Sigmoid colon (tissue), 7 donors: ENCODE data around the gene GTF3C4. TPM values are rescaled to one million over a fixed set of nuclear protein-coding genes. Genes with fewer than 3 reads are reported as not detected.

Experiments
- DNase-seq: peaks from one replicate; pipeline ENCODE4 v3.0.0-alpha.2; 2019
- H3K27ac ChIP-seq, 4 donors: fragments of 200-600 bp; sonication (generic); one replicate each; pipeline ENCODE4 v1.5.1; 2016 to 2019; ENCODE audit warnings: mild to moderate bottlenecking in 1 of 4
- H3K27me3 ChIP-seq, 3 donors: fragments of 200-600 bp; sonication (generic); one replicate each; pipeline ENCODE4 v1.5.1; 2019; ENCODE audit warnings: mild to moderate bottlenecking in 1 of 3
- H3K36me3 ChIP-seq, 4 donors: fragments of 200-600 bp; sonication (generic); one replicate each; pipeline ENCODE4 v1.5.1; 2016 to 2019
- H3K4me1 ChIP-seq, 4 donors: fragments of 200-600 bp; sonication (generic); one replicate each; pipeline ENCODE4 v1.5.1; 2017 to 2019
- H3K4me3 ChIP-seq, 4 donors: fragments of 200-600 bp; sonication (generic); one replicate each; pipeline ENCODE4 v1.5.1; 2017 to 2019; ENCODE audit warnings: mild to moderate bottlenecking in 2 of 4, moderate library complexity in 1 of 4
- H3K9me3 ChIP-seq, 4 donors: fragments of 200-600 bp in 3 of 4; sonication (generic) in 3 of 4; one replicate each; pipeline versions ENCODE4 v1.5.1 to v1.6.1; 2013 to 2019
- EP300 ChIP-seq, 4 donors: sonication (generic); formaldehyde crosslinking; IDR thresholded peaks; one replicate each; pipeline ENCODE4 v1.6.1; 2017; ENCODE audit warnings: antibody characterized with exemption in 4 of 4
- POLR2A ChIP-seq, 2 donors: fragments of 450-650 bp; IDR thresholded peaks; one replicate each; pipeline ENCODE4 v1.6.1; 2016; ENCODE audit warnings: antibody characterized with exemption in 2 of 2, mild to moderate bottlenecking in 2 of 2, moderate library complexity in 2 of 2
- POLR2AphosphoS5 ChIP-seq, 4 donors: sonication (generic); formaldehyde crosslinking; IDR thresholded peaks; one replicate each; pipeline ENCODE4 v1.6.1; 2017; ENCODE audit warnings: antibody characterized with exemption in 4 of 4
- WGBS, 2 donors: extraction: QIAGEN DNeasy Blood & Tissue Kit; methylation state at CpG; one replicate each; pipeline ENCODE4 v1.1.7; 2013; 5-methylcytosine and 5-hydroxymethylcytosine counted together
- intact Hi-C: fragments of 100-400 bp; cut with DNase I; formaldehyde crosslinking; loops from one replicate; pipeline ENCODE4 v1.15.1; 2023
- polyA plus RNA-seq, 3 donors: library from polyadenylated mRNA; stranded (reverse); fragments of 200-250 nt; gene quantifications; one replicate each; pipeline ENCODE4 v1.2.3, GENCODE V29; 2013
- total RNA-seq, 4 donors: library from RNA; depleted of rRNA; stranded (reverse); fragments of >200 nt; gene quantifications; one replicate each; pipeline ENCODE4 v1.1.0, GENCODE V29; 2016
- TF ChIP-seq, protein P1 (sequence below), 4 experiments: fragments of 450-650 bp in 3 of 4; fragments of 200-600 bp in 1 of 4; IDR thresholded peaks; one replicate each; pipeline ENCODE4 v1.5.1; 2016 to 2019; ENCODE audit warnings: antibody characterized with exemption in 4 of 4, mild to moderate bottlenecking in 3 of 4, moderate library complexity in 2 of 4
- donor health status: healthy with polysubstance abuse.
- donor health status: Bipolar disorder and iron deficiency.
- donor health status: healthy.

Gene GTF3C4
- total and polyA plus RNA-seq, 7 donors = 2.1 to 12.2 (median 10.7) TPM

DNA sequence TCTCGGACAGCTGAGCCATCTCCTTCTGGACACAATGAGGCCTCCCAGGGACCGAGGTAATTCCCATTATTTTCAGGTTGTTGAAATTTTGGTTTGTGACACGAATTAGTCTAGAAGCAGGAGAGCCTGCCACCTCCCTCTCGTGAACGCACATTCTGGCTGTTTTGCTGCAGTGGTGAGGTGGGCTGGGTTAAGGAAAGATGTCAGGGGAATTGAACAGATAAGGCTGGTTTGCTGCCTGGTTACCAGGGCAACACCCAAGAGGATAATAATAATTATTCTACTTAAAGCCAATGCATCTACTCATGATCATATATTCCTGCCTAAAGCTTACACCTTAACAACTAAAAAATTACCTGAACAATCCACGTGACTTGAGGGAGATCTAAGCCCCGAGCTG, 38.6 kb upstream of the GTF3C4 start:
- Histone ChIP-seq H3K27me3 (no peaks in the 10 kb centered on the region), H3K36me3 (peaks cover 10 to 59% (median 27%) of the 10 kb centered on the region in 4 donors), H3K4me3 (no peak overlapping the region), H3K27ac (no peak overlapping the region), H3K4me1 (no peaks in the 10 kb centered on the region), H3K9me3 (no peaks in the 10 kb centered on the region)
- DNase-seq = no peak
- TF ChIP-seq EP300 (IDR thresholded peaks at IDR 0.05) = no peak
- no peak for TF ChIP-seq POLR2AphosphoS5 (IDR thresholded peaks at IDR 0.05)
- no peak for TF ChIP-seq POLR2A (IDR thresholded peaks at IDR 0.05)
- TF ChIP-seq, protein P1, sequence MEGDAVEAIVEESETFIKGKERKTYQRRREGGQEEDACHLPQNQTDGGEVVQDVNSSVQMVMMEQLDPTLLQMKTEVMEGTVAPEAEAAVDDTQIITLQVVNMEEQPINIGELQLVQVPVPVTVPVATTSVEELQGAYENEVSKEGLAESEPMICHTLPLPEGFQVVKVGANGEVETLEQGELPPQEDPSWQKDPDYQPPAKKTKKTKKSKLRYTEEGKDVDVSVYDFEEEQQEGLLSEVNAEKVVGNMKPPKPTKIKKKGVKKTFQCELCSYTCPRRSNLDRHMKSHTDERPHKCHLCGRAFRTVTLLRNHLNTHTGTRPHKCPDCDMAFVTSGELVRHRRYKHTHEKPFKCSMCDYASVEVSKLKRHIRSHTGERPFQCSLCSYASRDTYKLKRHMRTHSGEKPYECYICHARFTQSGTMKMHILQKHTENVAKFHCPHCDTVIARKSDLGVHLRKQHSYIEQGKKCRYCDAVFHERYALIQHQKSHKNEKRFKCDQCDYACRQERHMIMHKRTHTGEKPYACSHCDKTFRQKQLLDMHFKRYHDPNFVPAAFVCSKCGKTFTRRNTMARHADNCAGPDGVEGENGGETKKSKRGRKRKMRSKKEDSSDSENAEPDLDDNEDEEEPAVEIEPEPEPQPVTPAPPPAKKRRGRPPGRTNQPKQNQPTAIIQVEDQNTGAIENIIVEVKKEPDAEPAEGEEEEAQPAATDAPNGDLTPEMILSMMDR (IDR thresholded peaks at IDR 0.05) = no peak
- 94% methylated on average over 7 of the region's 7 CpGs for WGBS, 2 donors
- intact Hi-C loops = no loop called here

DNA sequence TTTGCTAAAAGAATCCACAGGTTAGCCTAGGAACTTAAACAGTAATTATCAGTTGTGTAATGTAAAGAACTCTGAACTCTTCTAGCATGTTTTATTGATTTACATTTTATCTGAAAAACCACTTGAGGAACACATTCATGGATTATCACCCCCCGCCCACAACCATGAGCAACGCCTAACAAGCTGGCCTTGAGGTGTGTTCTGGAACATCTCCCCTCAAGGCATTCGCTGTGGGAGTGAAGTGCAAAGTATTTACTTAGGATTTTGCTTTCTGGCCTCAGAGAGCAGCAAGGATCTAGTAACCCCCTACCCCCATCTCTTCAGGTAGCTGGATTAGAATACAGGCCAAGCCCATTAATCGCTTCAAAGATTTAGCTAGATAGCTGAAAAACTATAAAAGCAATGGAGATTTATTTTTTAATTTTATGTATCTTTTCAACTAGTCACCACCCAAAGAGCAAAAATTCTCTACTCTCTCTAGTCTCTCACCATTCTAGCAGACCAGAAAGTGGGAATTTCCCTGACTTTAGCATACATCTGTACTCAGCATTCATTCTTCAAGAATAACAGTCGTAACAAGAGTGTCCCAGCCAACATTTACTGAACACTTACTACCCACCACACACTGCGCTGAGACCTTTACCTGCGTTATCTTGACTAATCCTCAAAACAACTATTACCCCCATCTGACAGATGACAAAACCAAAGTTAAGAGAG, 37.7 kb upstream of the GTF3C4 start:
- intact Hi-C loops = no loop called here
- WGBS, 2 donors = 66 to 84% methylated on average over 7 of the region's 7 CpGs
- DNase-seq = no peak
- H3K27me3 ChIP-seq = no peaks in the 10 kb centered on the region
- no peaks in the 10 kb centered on the region for H3K4me1 ChIP-seq
- TF ChIP-seq EP300 (IDR thresholded peaks at IDR 0.05) = no peak
- TF ChIP-seq, protein P1 (IDR thresholded peaks at IDR 0.05) = no peak
- TF ChIP-seq POLR2AphosphoS5 (IDR thresholded peaks at IDR 0.05) = no peak
- no peak for TF ChIP-seq POLR2A (IDR thresholded peaks at IDR 0.05)
- H3K36me3 ChIP-seq = peaks cover 10 to 66% (median 29%) of the 10 kb centered on the region in 4 donors
- H3K4me3 ChIP-seq = no peak overlapping the region
- H3K27ac ChIP-seq = no peak overlapping the region
- H3K9me3 ChIP-seq = no peaks in the 10 kb centered on the region

DNA sequence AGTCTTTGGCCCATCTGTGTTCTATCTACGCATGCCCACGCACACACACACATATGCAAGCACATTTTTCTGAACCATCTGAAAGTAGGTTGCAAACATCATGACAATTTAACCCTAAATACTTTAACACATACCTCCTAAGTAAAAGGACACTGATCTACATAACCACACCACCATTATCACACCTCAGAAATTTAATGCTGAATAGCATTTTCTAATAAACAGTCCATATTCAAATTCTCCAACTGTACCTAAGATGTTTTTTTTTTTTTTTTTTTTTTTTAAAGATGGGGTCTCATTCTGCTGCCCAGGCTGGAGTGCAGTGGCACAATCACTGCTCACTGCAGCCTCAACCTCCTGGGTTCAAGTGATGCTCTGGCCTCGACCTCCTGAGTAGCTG, 35.9 kb upstream of the GTF3C4 start:
- H3K36me3 ChIP-seq = peaks cover 10 to 65% (median 25%) of the 10 kb centered on the region in 4 donors
- 95 to 96% methylated on average over 3 of the region's 3 CpGs for WGBS, 2 donors
- no peaks in the 10 kb centered on the region for H3K27me3 ChIP-seq
- H3K27ac ChIP-seq = no peak overlapping the region
- no peaks in the 10 kb centered on the region for H3K4me1 ChIP-seq
- DNase-seq = no peak
- TF ChIP-seq POLR2AphosphoS5 (IDR thresholded peaks at IDR 0.05) (no peak), POLR2A (IDR thresholded peaks at IDR 0.05) (no peak), EP300 (IDR thresholded peaks at IDR 0.05) (no peak)
- TF ChIP-seq, protein P1 (IDR thresholded peaks at IDR 0.05) = no peak
- no peak overlapping the region for H3K4me3 ChIP-seq
- no peaks in the 10 kb centered on the region for H3K9me3 ChIP-seq
- intact Hi-C loops = no loop called here

DNA sequence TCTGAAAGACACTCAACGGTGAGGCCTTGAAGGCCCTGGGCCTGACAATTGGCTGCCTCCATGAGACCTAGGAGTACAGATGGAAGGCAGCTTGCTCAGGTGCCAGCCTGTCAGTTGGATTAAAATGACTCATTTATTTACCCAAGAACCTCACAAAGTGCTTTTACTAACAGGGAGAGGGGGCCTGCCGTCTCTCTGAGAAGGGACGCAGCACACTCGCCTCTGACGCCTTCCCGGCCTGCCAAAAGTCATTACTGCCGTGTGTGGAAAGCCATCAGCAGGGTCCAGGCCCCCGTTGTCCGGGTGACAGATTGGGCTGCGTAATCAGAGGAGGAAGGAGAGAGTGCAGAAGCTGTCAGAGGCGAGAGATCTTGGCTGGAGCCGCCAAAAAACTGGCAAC, 32.9 kb upstream of the GTF3C4 start:
- DNase-seq = no peak
- Histone ChIP-seq H3K27ac (no peak overlapping the region), H3K9me3 (no peaks in the 10 kb centered on the region), H3K36me3 (peaks cover 3 to 70% (median 19%) of the 10 kb centered on the region in 4 donors), H3K4me1 (no peaks in the 10 kb centered on the region), H3K4me3 (no peak overlapping the region), H3K27me3 (no peaks in the 10 kb centered on the region)
- TF ChIP-seq, protein P1 (IDR thresholded peaks at IDR 0.05) = no peak
- TF ChIP-seq EP300 (IDR thresholded peaks at IDR 0.05) = no peak
- TF ChIP-seq POLR2AphosphoS5 (IDR thresholded peaks at IDR 0.05) = no peak
- TF ChIP-seq POLR2A (IDR thresholded peaks at IDR 0.05) = no peak
- WGBS, 2 donors = 19 to 64% methylated on average over 12 of the region's 12 CpGs
- intact Hi-C loops = no loop called here
